ENCODE measurements around the gene ST7.

The ST7 gene

DNA sequence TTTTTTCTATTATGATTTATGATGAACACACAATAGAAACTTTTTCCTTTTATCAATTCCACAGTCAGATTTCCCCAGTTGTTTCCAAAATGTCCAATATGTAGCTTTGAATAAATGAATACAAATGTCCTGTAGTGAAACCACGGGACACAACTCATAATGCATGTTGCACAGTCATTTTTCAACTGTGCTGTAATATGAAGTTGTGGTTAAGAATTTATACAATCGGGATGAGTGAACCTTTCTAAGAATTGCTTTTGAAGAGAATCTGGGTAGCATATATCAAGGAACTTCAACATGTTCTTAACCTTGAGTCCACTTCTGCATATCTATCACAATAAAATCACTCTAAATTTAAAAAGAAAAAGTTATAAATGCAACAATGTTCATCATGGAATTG, 14.6 kb upstream of the ST7 start:
- DNase-seq (ENCODE audit: insufficient read length, low spot score) (no peak), FAIRE-seq (no peak)
- no peak for TF ChIP-seq POLR2A (IDR thresholded peaks at IDR 0.05; ENCODE audit: low read depth, low read length)

DNA sequence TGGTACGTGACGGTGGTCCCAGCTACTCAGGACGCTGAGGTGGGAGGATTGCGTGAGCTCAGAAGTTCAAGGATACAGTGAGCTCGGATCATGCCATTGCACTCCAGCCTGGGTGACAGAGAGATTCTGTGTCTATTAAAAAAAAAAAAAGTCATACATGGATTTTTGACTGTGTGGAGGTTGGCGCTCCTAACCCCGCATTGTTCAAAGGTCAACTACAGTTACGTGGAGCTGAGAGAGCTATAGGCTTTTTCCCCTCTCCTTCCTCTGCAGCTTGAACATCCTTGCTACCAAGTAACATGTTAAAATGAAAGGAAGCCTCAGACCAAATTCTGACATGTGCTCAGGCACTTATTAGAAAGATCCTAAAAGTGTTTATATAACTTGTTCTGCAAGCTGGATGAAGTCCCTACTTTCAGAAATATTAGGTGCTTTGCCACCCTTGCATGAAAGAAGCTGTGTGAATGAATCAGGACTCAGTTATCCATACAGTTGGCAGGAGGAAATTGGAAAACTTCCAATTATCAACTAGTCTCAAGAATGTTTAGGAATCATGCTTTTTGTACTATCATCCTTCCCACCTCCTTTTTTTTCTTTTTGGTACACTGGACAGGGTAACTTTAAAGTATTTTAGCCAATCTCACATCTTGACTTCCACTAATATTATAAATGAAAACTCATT, 12.5 kb upstream of the ST7 start:
- FAIRE-seq (no peak), DNase-seq (ENCODE audit: insufficient read length, low spot score) (no peak)
- TF ChIP-seq POLR2A (IDR thresholded peaks at IDR 0.05; ENCODE audit: low read depth, low read length): no peak

GRCh38 chr7:116942504-116942903, 10.8 kb upstream of the ST7 start:
- no peak for DNase-seq (ENCODE audit: insufficient read length, low spot score)
- FAIRE-seq: peak; percentile 36
- no peak for TF ChIP-seq POLR2A (IDR thresholded peaks at IDR 0.05; ENCODE audit: low read depth, low read length)

GRCh38 chr7:116948934-116949333, 4.4 kb upstream of the ST7 start:
- no peak for TF ChIP-seq POLR2A (IDR thresholded peaks at IDR 0.05; ENCODE audit: low read depth, low read length)
- FAIRE-seq (no peak), DNase-seq (ENCODE audit: insufficient read length, low spot score) (no peak)

DNA sequence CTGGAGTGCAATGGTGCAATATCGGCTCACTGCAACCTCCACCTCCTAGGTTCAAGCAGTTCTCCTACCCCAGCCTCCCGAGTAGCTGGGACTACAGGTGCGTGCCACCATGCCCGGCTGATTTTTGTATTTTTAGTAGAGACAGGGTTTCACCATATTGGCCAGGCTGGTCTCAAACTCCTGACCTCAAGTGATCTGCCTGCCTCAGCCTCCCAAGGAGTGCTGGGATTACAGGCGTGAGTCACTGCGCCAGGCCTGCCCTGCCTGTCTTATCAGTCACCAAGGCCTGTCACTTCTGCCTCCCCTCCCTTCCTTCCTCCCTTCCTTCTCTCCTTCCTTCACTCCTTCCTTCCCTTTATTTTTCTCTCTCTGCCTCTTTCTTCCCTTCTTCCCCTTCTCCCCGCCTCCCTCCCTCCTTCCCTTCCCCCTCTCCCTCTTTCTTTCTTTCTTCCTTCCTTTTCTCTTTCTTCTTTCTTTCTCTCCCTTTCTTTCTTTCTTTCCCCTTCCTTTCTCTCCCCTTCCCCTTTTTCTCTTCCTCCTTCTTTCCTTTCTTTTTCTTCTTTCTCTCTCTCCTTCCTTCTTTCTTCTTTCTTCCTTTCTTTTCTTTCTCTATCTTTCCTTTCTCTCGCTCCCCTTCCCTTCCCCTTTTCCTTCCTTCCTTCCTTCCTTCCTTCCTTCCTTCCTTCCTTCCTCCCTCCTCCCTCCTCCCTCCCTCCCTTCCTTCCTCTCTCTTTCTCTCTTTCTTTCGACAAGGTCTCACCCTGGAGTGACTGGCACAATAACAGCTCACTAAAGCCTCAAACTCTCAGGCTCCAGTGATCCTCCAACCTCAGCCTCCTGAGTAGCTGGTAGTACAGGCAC, 3.1 kb upstream of the ST7 start:
- DNase-seq (ENCODE audit: insufficient read length, low spot score) (no peak), FAIRE-seq (no peak)
- TF ChIP-seq POLR2A (IDR thresholded peaks at IDR 0.05; ENCODE audit: low read depth, low read length): no peak

GRCh38 chr7:116950889-116951351, 2.4 kb upstream of the ST7 start:
- FAIRE-seq (no peak), DNase-seq (ENCODE audit: insufficient read length, low spot score) (no peak)
- no peak for TF ChIP-seq POLR2A (IDR thresholded peaks at IDR 0.05; ENCODE audit: low read depth, low read length)

DNA sequence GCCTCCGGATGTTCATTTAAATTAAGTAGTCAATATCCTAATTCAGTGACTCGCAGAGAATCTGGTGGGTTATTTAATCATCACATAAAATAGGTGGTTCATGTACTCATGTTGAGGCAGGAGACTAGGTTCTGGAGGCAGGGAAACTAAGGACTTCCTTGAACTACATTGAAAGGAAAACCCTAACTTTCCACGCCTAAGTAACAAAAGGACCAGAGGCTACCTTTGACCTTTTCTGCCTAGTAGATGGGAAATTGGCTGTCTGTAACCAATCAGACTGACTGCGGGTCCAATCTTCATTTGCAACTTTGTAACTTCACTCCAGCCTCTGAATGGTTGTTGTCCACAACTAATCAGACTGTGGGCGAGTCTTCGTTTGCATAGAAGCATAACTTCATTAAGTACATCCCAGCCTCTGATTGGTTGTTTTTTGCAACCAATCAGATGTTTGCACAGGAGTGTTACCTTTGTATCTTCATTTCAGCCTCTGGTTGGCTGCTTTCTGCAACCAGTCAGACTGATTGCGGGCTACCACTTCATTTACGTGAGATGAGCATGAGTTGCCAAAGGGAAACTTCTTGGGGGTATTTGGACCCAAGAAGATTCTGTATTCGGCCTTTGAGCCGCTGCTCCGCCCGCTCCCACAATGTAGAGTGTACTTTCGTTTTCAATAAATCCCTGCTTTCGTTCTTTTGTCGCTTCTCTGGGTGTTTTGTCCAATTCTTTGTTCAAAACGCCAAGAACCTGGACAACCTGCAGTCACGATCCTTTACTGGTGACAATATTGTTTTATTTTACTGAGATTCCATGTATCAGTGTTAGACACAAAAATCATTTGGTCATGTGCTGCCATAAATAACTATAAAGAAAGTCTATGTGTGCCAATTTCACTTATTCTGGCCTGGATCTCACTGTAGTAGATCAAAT, 1.7 kb upstream of the ST7 start:
- DNase-seq (ENCODE audit: insufficient read length, low spot score) (no peak), FAIRE-seq (no peak)
- TF ChIP-seq POLR2A (IDR thresholded peaks at IDR 0.05; ENCODE audit: low read depth, low read length): no peak

DNA sequence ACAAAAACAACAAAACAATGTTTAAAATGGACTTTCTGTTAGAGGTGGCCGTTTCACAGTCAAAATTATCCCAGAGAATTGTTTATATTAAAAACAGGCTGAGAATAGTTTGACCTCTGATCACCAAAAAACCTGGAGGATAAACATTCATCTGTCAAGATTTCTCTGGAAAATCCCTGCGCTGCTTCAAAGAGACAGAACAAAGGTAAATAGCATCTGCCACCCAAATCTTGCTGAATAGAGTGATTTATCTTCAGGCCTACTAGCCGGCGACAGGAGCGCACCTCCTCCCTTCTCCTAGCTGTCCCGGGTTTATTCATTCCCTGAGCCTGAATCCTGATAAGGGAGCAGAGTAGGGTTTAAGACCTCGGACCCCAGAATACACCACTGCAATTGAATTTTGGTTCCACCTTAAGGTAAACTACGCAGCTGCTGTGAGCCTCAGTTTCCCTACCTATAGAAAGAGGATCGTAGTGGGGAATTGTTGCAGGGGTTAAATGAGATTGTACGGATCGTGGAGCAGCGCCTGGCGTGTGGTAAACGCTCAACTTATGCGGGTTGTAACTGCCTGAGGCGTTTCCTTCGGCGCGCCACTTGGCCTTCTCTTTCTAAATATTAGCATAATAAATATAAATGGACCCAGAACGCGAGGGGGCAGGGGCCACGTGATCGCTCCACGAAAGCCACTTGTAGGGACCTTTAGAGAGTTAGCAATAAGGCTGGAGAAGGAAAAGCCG, 498 bp upstream of the ST7 start:
- DNase-seq (ENCODE audit: insufficient read length, low spot score) (no peak), FAIRE-seq (no peak)
- TF ChIP-seq POLR2A (IDR thresholded peaks at IDR 0.05; ENCODE audit: low read depth, low read length): no peak

DNA sequence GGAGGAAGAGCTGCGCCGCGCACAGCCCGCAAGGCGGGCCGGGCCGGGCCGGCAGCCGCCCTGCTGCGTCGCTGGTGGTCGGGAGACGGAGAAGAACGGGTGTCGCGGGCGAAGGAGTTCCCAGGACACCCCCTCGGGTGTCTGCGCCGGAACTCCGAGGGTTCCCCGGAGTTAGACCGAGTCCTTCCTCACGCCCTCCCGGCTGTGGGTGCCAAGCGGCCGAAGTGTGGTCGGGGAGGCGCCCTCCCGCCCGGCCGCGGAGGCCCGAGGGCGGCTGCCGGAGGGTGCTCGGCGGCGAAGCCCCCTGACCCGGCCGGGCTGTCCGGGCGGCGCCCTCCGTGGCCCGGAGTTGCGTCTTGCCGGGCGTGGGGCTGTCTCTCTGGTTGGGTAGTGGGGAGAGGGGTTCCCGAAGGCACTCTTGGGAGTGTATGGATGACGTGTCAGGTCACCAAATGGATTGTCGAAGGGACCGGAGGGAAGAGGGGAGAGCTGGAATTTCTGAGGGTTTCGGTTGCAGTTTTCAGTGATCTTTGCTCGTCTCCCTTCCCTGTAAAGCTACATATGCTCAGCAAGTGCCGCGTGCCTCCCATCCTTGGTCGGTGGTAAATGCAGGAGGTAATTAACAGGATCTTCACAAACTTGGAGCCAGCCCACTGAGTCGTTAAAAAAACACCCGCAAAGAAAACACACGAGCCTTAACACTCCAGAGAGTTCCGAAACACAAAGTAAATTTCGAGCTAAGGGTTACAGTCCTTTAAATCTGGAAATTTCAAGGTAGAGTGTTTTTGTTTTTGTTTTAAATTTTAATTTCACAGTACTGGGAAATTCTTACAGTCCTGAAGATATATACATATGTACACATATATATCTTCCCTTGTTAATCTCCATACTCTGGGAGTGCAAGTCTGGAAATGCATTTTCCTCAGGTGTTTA, 871 bp downstream of the ST7 start:
- no peak for FAIRE-seq

DNA sequence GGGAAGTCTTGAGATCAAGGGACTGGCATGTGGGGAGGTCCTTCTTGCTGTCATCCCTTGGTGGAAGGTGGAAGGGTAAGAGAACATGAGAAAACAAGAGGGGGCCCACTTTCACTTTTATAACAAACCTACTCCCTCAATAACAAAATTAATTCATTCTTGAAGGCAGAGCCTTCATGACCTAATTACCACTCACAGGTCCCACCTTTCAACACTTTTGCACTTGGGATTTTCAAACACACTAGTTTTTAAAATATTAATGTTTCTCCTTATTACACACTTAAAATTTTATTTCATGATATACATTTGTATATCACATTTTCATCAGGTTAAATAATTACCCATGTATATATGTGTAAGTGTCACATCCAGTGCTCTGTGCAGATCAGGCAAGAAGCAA, 2.0 kb downstream of the ST7 start:
- FAIRE-seq: no peak
- no peak for DNase-seq (ENCODE audit: insufficient read length, low spot score)
- no peak for TF ChIP-seq POLR2A (IDR thresholded peaks at IDR 0.05; ENCODE audit: low read depth, low read length)

More for the DNA sequence above, 871 bp downstream of the ST7 start:
- DNase-seq (ENCODE audit: insufficient read length, low spot score): peak; percentile 59
- peak; percentile 48 for TF ChIP-seq POLR2A (IDR thresholded peaks at IDR 0.05; ENCODE audit: low read depth, low read length)

DNA sequence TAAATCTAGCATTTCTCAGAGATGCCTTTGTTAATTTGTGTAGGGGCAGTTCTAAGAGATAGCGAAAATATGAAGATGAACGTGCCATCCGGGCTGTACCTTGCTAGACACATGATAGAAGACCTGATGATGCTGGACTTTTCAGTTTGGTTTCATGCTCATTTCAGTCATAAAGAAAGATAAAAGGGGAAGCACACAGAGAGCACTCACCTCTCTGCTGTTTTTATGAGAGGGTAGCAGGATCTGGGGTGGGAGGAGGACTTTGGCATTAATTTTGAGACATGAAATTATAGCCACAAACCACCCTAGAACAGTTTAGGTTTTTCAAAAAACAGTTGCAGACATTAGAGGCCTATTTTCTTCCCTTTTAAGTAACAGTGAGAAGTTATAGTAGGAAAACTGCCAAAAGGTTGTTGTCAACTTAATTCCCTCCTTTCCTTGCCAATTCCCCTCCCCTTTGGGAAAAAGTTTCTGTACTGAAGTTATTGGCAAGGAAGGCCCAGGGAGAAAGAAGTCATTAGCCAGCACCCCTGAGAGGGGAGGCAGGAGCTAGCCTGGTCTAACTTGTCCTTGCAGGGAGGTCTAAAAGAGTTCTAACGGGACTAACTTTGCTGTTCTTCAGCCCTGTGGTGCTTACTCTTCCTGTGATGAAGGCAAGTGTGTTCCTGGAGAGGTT, 2.6 kb downstream of the ST7 start:
- TF ChIP-seq POLR2A (IDR thresholded peaks at IDR 0.05; ENCODE audit: low read depth, low read length): no peak
- FAIRE-seq (no peak), DNase-seq (ENCODE audit: insufficient read length, low spot score) (no peak)

DNA sequence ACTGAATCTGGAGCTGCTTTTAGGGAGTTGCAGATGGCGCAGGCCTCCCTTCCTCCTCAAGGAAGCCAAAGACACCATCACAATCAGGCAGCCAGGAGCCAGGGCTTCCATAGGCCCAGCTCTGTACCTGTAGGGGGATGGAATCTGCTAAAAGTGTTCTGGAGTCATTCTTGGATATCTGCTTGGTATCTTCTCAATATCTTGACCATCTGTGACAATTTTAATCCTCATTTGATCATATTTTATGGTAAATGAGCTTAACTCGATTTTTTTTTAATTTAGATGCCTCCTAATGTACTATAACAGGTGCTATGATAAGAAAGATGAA, 3.1 kb downstream of the ST7 start:
- DNase-seq (ENCODE audit: insufficient read length, low spot score): no peak
- no peak for FAIRE-seq
- TF ChIP-seq POLR2A (IDR thresholded peaks at IDR 0.05; ENCODE audit: low read depth, low read length): no peak
